Embryonic facial prominence (tissue), 1 donor: ENCODE data around the gene RNF40.
A peak's percentile ranks its signal among the peaks of the same experiment; 100 is the strongest.

Experiments used
- DNase-seq: peaks from one replicate; pipeline ENCODE4 v3.0.0-alpha.2; 2016; ENCODE audit errors: extremely low spot score

RNF40 gene

GRCh38 chr16:30762991-30763725 is 1.0 kb downstream of the RNF40 start:
- no peak for DNase-seq

GRCh38 chr16:30764086-30764485 is 2.0 kb downstream of the RNF40 start:
- no peak for DNase-seq

DNA sequence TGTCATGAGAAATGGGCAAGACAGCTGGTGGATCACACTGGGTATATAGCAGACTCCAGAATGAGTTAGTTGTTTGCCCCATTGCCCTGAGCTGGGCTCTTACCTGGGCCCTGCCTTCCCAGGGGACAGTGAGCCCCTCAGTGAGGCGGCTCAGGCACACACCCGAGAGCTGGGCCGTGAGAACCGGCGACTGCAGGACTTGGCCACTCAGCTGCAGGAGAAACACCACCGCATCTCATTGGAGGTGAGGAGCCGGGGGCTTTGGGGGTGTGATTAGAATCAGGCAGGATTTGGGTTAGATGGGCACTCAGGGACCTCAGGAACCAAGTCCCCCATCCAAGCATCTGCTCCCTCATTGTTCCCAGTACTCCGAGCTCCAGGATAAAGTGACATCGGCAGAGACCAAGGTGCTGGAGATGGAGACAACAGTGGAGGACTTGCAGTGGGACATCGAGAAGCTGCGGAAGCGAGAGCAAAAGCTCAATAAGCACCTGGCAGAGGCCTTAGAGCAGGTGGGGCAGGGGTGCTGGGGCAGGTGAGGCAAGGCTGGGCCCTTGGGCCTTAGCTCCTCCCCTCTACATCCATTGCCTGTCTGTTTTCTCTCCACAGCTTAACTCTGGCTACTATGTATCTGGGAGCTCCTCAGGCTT is 2.8 kb downstream of the RNF40 start:
- no peak for DNase-seq

DNA sequence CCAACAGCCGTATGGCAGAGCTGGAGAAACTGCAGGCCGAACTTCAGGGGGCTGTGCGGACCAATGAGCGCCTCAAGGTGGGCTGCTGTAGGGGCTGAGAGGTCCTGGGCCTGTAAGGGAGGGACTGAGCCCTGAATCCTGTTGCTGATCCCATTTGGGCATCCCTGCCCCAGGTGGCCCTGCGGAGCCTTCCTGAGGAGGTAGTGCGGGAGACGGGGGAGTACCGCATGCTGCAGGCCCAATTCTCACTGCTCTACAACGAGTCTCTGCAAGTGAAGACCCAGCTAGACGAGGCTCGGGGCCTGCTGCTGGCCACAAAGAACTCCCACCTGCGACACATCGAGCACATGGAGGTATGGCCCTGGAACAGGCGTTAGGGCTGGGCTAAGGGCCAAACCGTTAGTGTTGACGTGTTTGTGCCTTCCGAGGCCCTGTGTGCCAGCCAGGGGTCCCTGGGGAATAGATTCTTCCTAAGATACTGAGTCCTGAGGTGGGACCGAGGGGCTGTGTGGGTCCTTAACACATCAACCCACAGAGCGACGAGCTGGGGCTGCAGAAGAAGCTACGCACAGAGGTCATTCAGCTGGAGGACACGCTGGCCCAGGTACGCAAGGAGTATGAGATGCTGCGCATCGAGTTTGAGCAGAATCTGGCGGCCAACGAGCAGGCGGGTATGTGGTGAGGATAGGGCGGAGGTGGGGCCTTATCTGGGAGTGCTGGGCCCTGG is 4.2 kb downstream of the RNF40 start:
- DNase-seq, result no peak

- no peak for DNase-seq
Observed at GRCh38 chr16:30766933-30767284, 4.8 kb downstream of the RNF40 start.

- DNase-seq, result no peak
Observed at GRCh38 chr16:30767767-30768465, 5.8 kb downstream of the RNF40 start.

DNA sequence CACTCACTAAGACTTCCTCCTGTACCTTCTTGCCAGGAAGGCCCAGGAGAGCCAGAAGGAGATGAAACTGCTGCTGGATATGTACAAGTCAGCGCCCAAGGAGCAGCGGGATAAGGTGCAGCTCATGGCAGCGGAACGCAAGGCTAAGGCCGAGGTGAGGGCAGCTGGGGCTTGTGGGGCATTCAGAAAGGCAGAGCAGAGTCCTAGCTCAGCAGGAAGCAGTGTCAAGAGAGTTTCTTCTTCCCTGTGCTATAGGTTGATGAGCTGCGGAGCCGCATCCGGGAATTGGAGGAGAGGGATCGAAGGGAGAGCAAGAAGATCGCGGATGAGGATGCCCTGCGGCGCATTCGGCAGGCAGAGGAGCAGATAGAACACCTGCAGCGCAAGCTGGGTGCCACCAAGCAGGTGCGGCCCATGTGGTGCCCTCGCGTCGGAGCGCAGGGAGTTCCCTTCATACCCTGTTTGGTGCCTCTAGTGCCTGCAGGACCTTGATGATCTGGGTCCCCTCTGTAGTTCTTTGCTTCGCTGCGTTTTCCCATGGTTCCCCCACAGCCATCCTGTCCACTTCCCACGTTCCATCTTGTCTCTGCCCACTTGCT is 6.6 kb downstream of the RNF40 start:
- no peak for DNase-seq

DNA sequence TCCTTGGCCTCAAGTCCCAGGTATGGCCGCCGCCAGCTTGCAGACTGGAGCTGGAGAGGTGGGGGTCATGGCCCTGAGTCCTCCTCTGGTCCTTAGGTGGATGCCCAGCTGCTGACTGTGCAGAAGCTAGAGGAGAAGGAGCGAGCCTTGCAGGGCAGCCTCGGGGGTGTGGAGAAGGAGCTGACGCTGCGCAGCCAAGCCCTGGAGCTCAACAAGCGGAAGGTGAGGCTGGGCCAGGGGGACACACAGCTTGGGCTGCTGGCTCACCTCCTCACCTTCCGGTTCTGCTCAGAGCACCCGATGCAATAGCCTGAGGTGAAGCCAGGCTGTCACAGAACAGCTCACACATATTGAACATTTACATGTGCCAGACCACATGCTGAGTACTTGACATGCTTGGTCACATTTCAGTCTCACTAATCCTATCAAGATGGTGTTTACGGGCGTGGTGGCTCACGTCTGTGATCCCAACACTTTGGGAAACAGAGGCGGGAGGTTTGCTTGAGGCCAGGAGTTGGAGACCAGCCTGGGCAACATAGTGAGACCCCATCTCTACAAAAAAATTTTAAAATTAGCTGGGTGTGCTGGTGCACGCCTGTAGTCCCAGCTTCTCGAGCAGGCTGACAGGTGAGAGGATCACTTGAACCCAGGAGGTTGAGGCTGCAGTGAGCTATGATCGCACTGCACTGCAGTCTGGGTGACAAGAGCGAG is 7.4 kb downstream of the RNF40 start:
- DNase-seq, result no peak

GRCh38 chr16:30771726-30772125 is 9.6 kb downstream of the RNF40 start:
- no peak for DNase-seq

GRCh38 chr16:30773826-30774225 is 11.7 kb downstream of the RNF40 start:
- DNase-seq, result no peak

- no peak for DNase-seq
Observed at GRCh38 chr16:30774367-30775130, 12.4 kb downstream of the RNF40 start.

DNA sequence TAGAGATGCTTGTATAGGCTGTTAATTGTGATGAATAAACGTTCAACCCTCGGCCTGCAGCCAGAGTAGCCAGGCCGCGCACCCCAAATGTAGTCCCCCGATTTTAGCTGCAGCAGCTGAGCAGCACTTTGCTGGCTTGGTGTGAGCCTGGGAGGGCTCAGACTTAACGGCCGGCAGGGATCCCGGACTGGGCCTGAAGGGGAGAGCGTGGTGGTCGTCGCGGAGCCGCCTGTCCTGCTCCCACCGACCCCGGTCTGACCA is 12.9 kb downstream of the RNF40 start:
- no peak for DNase-seq

DNA sequence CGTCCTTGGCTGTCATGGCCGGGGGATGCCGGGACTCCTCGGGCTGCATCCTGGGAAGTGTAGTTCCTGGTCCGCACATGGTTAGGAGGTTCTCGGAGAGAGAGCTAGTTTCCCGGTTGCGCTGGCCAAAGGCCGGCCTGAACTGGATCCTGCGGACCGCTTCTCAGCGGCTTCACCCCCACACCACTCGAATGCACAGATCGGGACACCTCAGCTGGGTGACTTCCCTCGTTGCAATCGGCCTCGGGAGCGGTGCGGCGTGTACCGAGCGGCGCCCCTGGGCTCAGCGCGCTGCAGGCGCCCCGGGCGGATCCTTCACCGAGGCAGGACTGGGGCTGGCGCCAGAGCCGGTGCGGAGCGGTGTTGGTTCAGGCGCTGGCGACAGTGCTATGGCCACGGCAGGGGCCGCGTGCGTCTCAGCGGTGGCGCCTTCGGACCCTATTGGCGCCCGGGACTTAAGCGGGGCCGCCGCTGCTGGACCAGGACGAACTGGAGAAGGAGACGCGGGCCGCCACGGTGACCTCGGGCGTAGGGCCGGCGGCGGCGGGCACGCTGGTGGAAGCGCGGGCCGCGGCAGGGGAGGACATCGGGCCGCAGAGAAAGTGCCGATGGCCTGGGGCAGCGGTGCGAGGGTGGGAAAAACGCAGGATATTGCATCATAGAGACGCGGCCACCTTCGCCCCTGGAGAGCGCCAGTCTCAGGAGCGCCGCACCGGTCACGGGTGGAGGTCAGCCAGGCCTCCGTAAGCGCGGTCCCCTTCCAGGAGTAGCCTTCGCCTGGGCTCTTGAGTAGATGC is 13.5 kb downstream of the RNF40 start:
- DNase-seq, result peak; percentile 55

- no peak for DNase-seq
Observed at GRCh38 chr16:30777591-30778297, 15.6 kb downstream of the RNF40 start.

DNA sequence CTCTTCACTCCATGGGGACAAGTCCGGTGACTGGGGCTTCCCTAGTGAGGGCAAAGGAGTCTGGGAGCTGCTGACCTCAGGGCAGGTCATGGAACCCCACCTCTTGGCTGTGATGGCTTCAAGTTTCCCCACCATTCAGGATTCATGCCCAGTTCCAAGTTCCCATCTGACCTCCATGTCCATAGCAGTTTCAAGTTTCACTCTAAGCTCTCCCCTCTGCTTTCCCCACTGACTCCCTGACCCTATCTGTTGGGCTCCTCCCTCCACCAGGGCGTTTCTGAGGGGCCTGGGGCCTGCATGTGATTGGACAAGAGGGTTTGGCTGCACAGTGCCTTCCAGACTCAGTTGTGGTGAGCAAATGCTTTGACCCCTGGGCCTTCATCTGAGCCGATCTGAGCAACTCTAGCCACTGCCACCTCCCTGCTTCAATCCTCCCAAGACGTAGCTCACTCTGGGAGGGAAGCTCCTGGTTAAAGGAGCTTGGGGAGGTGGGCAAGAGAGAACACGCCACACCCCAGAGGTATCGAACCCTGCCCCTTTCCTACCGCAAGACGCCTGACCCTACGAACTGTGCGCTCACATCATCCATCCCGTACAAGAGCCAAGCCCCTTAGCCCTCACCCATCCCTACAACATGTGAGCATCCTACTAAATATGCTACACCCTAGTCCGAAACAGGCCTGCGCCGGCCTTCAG is 16.6 kb downstream of the RNF40 start:
- no peak for DNase-seq

- DNase-seq, result no peak
Observed at GRCh38 chr16:30779596-30779995, 17.5 kb downstream of the RNF40 start.

DNA sequence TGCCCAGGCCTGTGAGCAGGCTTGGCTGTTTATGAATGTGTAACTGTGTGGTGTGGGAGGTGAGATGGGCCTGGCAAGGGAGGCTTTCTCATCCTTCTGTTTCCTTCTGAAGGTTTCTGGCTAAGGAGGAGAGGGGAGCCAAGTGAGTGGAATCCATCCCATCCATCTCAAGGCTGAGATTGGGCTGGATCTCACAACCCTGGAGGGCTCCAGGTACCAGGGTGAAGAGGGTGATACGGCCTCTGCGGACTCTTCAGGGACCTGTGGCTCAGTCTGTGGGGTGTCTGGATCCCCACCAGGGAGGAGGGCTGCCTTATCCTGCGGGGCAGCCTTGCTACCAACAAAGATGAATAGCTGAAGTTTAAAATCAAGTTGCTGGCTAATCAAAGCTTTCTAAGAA is 17.9 kb downstream of the RNF40 start:
- DNase-seq, result no peak

DNA sequence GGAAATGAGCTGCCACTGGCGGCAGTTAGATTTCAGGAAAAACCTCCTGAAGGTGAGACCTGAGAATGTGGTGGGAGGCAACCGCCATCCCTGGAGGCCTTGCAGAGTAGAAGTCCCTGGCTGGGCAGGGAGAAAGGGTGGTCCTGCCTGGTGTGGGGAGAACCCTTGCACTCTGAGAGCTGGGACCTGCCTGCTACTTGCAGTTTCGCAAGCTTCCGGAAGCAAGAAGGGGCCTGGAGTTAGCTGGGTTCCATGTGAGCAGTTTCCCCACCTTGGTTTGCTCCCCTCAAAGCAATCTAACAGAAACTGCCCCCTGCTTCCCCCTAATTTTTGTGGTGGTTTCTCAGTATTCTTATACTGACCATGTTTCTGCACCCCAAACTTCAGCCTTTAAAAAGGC is 18.4 kb downstream of the RNF40 start:
- no peak for DNase-seq
